Activated CD8-positive, alpha-beta memory T cell treated with anti-CD3 and anti-CD28 coated beads, Interleukin-2, amount 50 U/mL, for 48 hours (primary cell): Measurements from ENCODE around the gene DOCK8.
"Not testable (repeated sequence)": the region's sequence is repeated elsewhere in the genome, so short reads cannot be mapped to it uniquely, and the experiment has no call there.

Experiments
- DNase-seq: peaks from one replicate; pipeline ENCODE4 v3.0.0-alpha.2; 2020

The DOCK8 gene

GRCh38 chr9:227860-228259 is 13.2 kb downstream of the DOCK8 start:
- no peak for DNase-seq

- no peak for DNase-seq
Observed at GRCh38 chr9:228929-229695, 14.4 kb downstream of the DOCK8 start.

GRCh38 chr9:231625-232024 is 17.0 kb downstream of the DOCK8 start:
- not testable (repeated sequence) for DNase-seq

DNA sequence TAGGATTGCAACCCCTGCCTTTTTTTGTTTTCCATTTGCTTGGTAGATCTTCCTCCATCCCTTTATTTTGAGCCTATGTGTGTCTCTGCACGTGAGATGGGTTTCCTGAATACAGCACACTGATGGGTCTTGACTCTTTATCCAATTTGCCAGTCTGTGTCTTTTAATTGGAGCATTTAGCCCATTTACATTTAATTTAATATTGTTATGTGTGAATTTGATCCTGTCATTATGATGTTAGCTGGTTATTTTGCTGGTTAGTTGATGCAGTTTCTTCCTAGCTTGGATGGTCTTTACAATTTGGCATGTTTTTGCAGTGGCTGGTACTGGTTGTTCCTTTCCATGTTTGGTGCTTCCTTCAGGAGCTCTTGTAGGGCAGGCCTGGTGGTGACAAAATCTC is 19.0 kb downstream of the DOCK8 start:
- not testable (repeated sequence) for DNase-seq

DNA sequence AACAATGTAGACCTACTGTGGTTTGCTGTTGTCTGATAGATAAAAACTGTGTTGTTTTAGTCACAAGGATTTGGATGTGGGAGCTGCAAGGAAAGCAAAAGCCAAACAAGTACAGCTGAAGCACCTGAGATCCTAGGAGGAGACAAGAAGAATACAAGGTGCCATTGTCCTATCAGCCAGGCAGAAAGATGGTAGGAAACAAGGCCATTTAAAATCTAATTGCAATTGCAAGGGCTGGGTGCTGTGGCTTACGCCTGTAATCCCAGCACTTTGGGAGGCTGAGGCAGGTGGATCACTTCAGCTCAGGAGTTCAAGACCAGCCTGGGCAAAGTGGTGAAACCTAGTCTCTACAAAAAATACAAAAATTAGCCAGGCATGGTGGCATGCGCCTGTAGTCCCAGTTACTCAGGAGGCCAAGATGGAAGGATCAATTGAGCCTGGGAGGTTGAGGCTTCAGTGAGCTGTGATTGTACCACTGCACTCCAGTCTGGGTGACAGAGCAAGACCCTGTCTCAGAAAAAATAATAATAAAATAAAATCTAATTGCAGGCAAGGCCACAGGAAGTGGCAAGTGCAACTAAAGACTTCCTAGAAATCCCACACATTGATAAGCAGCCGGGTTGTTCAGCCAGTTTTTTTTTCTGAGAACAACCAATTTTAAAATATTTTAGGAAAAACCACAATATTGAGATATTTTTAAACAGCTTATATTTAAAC is 22.6 kb downstream of the DOCK8 start:
- no peak for DNase-seq

DNA sequence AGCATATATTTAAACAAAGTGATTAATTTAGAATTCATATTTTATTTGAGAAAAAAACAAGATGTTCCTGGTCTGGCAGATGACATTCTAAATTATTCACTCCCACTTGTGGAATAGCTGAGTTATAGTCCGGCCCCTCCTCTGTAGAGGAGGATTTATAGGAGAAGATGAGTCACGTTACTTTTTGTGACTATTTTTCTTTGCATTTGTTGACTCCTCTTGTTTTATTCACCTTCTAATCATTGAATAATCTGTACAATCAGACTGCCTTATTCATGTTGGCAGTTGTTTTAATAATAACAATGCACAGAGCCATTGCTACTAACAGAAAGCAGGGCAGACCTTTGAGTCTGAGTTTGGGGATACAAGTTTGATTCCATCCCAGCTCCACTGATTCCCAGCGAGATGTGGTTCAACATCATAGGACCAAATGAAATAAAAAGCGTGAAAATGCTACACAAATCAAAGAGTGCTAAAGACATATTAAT is 23.2 kb downstream of the DOCK8 start:
- no peak for DNase-seq

GRCh38 chr9:242461-243080 is 27.9 kb downstream of the DOCK8 start:
- no peak for DNase-seq

DNA sequence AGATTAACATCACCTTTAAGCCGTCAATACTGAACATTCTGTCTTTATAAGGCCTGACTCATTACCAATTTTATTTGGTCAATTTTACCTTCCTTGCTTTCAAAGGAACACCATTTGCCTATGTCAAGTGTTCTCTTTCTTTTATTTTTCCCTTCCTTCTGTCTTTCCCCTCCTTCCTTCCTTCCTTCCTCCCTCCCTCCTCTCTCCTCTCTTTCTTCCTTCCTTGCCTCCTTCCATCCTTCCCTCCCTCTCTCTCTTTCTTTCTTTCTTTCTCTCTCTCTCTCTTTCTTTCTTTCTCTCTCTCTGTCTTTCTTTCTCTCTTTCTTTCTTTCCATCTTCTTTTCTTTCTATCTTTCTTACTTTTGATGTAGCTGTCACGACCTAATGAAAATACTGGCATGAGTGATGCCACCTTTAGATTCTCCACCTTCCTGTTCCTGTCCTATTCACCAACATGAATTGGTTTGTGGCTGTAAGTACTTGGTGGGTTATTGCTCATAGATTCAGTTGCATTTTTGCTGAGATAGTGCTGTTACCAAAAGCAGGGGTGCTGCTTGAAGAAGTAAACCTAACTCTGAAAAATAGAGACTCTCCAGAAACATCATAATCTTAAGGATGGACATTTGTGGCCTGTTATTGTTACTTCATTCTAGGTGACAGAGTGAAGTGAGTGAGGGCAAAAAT is 33.8 kb downstream of the DOCK8 start:
- no peak for DNase-seq

DNA sequence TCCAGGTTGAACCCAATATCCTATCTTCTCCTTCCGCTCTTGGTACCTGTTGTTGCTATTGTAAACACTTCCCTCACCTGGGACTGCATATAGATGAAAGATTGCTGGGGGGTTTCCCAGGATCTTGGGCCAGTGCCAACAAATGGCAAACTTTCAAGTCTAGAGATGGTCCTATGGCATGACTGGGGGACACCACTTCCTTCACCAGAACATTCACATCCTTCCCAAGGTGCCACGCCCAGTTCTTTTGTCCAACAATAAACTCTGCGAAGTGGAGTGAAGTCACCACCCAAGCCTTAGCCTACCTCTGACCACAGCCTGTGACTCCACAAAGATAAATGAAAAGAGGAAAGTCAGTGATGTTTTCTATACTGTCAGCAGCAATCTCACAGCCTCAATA is 34.4 kb downstream of the DOCK8 start:
- no peak for DNase-seq

DNA sequence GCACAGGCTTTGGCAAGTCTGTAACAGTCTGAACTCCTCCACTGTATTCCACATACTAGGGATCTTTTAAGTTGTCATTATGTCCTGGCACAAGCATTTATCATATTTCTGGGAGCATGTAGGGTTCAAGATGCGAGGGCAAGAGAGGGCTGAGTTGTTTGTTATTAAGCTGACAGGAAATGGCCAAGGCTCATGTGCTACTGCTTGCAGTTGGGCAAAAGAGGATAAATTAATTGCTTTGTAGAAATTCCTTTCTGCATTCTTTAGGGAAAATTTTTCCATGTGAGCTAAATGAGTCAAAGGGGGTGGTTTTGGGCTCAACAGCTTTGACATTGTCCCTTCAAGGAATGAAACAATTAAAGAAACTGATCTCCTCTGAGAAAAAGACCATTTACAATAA is 35.4 kb downstream of the DOCK8 start:
- no peak for DNase-seq

- no peak for DNase-seq
Observed at GRCh38 chr9:250625-251024, 36.0 kb downstream of the DOCK8 start.

GRCh38 chr9:251398-251797 is 36.7 kb downstream of the DOCK8 start:
- no peak for DNase-seq

- DNase-seq: no peak
Observed at GRCh38 chr9:253539-253938, 38.9 kb downstream of the DOCK8 start.

- no peak for DNase-seq
Observed at GRCh38 chr9:254516-254915, 39.9 kb downstream of the DOCK8 start.

DNA sequence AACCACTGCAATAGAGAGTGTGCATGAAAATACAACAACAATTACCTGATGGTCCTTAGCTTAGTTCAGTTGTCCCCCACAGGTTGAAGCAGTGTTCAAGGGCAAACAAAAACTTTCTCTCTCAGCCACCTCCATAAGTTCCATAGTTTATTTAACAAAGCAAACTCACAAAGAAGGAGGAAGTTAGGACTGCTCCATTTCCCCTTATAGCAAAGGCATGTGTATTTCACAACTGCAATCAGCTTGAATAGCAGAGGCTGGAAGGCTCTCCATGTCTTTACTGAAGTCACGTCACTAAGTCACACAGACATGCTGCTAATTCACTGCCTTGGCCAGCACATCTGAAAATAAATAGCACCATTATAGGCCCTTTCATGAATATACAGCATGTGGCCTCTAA is 43.3 kb downstream of the DOCK8 start:
- no peak for DNase-seq

- DNase-seq: no peak
Observed at GRCh38 chr9:259405-260404, 45.0 kb downstream of the DOCK8 start.

- DNase-seq: no peak
Observed at GRCh38 chr9:264231-264630, 49.6 kb downstream of the DOCK8 start.

GRCh38 chr9:265209-265870 is 50.7 kb downstream of the DOCK8 start:
- no peak for DNase-seq

- DNase-seq: no peak
Observed at GRCh38 chr9:266228-266627, 51.6 kb downstream of the DOCK8 start.

DNA sequence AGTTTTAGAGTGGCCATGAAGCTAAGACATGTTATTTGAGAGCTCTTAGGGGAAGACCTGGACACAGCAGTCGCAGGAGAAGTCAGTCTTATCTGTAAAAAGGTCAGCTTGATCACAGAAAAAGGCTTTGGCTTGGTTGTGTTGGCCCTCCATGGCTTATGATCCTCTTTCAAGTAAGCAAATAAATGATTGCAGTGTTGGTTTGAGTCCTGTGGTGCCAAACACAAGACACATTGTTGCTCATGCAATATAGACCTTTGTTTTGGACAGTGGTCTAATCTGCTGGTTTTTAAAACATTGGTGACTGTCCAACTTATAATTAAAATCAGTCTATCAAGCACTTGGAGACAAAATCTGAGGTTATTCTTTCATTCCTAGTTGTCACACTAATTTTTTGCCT is 54.0 kb downstream of the DOCK8 start:
- no peak for DNase-seq

DNA sequence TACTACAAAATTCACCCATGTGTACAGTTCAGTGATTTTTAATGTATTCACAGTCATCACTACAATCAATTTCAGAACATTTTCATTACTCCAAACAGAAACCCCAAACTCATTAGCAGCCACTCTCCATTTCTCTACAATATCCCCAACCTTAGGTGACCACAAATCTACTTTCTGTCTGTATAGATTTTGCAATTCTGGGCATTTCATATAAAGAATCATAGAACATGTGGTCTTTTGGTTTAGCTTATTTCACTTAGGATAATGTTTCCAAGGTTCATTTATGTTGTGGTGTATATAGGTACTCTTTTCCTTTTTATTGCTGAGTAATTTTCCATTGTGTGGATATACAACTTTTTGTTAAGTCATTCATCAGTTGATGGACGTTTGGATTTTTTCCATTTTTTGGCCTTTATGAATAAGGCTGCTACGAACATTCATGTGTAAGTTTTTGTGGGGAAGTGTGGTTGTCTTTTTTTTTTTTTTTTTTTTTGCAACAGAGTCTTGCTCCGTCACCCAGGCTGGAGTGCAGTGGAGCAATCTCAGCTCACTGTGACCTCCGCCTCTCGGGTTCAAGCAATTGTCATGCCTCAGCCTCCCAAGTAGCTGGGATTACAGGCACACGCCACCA is 54.5 kb downstream of the DOCK8 start:
- no peak for DNase-seq
